Neural crest cell (in vitro differentiated cells): ENCODE data around the gene SH3GL3. TPM values are rescaled to one million over a fixed set of nuclear protein-coding genes. Genes with fewer than 3 reads are reported as not detected.

Experiments used
- DNase-seq: peaks from one replicate; pipeline ENCODE4 v3.0.0; 2021; ENCODE audit warnings: low read depth, mixed read lengths, low spot score
- H3K27ac Mint-ChIP-seq: one replicate; pipeline ENCODE4 v1.8.0; 2021; ENCODE audit warnings: mild to moderate bottlenecking, mixed read lengths; ENCODE audit not compliant: unreplicated experiment
- H3K27me3 Mint-ChIP-seq: 2 replicates; pipeline ENCODE4 v1.8.0; 2021; ENCODE audit warnings: low read depth, mild to moderate bottlenecking, mixed read lengths
- H3K36me3 Mint-ChIP-seq: 2 replicates; pipeline ENCODE4 v1.8.0; 2021; ENCODE audit warnings: low read depth, mild to moderate bottlenecking, mixed read lengths
- H3K4me1 Mint-ChIP-seq: 2 replicates; pipeline ENCODE4 v1.8.0; 2021; ENCODE audit warnings: mixed read lengths
- H3K4me3 Mint-ChIP-seq: one replicate; pipeline ENCODE4 v1.8.0; 2021; ENCODE audit warnings: mild to moderate bottlenecking, mixed read lengths
- H3K9me3 Mint-ChIP-seq: 2 replicates; pipeline ENCODE4 v1.8.0; 2021; ENCODE audit warnings: mixed read lengths
- total RNA-seq: library from RNA; stranded (reverse); gene quantifications from 2 replicates; pipeline ENCODE4 v1.2.1, GENCODE V29; 2021
- TF ChIP-seq, protein P1 (sequence below): fragments of 200-600 bp; sonication (generic); conservative IDR thresholded peaks from 2 replicates; pipeline ENCODE4 v1.5.0; 2021; ENCODE audit warnings: antibody characterized with exemption, mild to moderate bottlenecking

Gene SH3GL3
- total RNA-seq, 1 donor from 2014 or later: 1.4 TPM

GRCh38 chr15:83435782-83436181 lies 11.4 kb upstream of the SH3GL3 start:
- peaks cover 9% of the 10 kb centered on the region for H3K27me3 Mint-ChIP-seq
- TF ChIP-seq, protein P1, sequence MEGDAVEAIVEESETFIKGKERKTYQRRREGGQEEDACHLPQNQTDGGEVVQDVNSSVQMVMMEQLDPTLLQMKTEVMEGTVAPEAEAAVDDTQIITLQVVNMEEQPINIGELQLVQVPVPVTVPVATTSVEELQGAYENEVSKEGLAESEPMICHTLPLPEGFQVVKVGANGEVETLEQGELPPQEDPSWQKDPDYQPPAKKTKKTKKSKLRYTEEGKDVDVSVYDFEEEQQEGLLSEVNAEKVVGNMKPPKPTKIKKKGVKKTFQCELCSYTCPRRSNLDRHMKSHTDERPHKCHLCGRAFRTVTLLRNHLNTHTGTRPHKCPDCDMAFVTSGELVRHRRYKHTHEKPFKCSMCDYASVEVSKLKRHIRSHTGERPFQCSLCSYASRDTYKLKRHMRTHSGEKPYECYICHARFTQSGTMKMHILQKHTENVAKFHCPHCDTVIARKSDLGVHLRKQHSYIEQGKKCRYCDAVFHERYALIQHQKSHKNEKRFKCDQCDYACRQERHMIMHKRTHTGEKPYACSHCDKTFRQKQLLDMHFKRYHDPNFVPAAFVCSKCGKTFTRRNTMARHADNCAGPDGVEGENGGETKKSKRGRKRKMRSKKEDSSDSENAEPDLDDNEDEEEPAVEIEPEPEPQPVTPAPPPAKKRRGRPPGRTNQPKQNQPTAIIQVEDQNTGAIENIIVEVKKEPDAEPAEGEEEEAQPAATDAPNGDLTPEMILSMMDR: no peak
- no peaks in the 10 kb centered on the region for H3K4me1 Mint-ChIP-seq
- H3K9me3 Mint-ChIP-seq: no peaks in the 10 kb centered on the region
- H3K36me3 Mint-ChIP-seq: no peaks in the 10 kb centered on the region
- no peak overlapping the region for H3K4me3 Mint-ChIP-seq
- DNase-seq: no peak
- no peak overlapping the region for H3K27ac Mint-ChIP-seq

GRCh38 chr15:83436513-83437158 lies 10.5 kb upstream of the SH3GL3 start:
- H3K27me3 Mint-ChIP-seq: peaks cover 7% of the 10 kb centered on the region
- no peak overlapping the region for H3K27ac Mint-ChIP-seq
- H3K4me1 Mint-ChIP-seq: no peaks in the 10 kb centered on the region
- TF ChIP-seq, protein P1: peak; percentile 75
- no peaks in the 10 kb centered on the region for H3K36me3 Mint-ChIP-seq
- DNase-seq: peak; percentile 35
- H3K4me3 Mint-ChIP-seq: no peak overlapping the region
- H3K9me3 Mint-ChIP-seq: no peaks in the 10 kb centered on the region

DNA sequence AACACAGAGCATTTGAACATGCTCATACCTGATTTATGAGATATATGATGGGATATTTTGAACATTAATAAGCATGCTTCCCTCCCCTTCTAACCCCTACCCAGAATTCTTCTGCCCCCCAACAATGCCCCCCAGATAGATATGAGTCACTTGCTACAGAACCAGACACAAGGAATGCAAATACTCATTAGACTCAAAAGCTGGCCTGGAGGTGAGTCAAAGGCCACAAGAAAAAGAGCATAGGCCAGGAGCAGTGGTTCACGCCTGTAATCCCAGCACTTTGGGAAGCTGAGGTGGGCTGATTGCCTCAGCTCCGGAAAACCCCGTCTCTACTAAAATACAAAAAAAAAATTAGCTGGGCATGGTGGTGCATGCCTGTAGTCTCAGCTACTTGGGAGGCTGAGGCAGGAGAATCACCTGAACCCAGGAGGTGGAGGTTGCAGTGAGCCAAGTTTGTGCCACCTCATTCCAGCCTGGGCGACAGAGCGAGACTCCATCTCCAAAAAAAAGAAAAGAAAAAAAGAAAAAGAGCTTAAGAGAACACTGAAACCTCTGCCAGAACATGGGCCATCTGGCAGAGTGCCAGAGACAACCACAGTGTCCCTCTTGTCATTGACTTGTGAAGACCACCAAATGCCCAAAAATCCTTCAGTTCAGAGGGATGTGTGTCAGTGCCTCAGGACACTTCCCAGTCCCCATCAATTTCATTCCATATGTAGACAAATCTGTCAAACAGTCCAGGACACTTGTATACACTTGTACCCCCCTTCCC lies 3.9 kb upstream of the SH3GL3 start:
- Mint-ChIP-seq H3K4me3 (no peak overlapping the region), H3K36me3 (no peaks in the 10 kb centered on the region), H3K27ac (no peak overlapping the region)

DNA sequence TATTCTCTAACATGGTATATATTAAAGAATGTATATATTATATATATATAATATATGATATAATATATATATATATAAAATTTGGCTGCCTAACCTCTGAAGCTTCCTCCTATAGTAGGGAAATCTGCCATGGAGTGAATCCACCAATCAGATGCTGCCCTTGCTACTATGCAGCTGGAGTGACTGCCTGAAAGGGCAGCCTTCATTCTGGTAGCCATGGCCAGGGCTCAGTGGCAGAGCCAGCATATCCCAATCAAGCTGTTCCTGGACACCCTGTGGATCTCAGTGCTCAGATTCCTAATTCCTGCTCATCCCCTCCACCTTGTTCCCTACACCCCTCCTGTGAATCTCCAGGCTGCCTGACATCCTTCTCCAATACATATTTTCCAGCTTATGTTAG lies 2.2 kb upstream of the SH3GL3 start:
- H3K4me3 Mint-ChIP-seq: peak overlapping the region; percentile 68

More for the DNA sequence above, 3.9 kb upstream of the SH3GL3 start:
- H3K9me3 Mint-ChIP-seq: no peaks in the 10 kb centered on the region
- no peak for DNase-seq
- TF ChIP-seq, protein P1: no peak
- H3K4me1 Mint-ChIP-seq: peaks cover 18% of the 10 kb centered on the region
- peaks cover 26% of the 10 kb centered on the region for H3K27me3 Mint-ChIP-seq

DNA sequence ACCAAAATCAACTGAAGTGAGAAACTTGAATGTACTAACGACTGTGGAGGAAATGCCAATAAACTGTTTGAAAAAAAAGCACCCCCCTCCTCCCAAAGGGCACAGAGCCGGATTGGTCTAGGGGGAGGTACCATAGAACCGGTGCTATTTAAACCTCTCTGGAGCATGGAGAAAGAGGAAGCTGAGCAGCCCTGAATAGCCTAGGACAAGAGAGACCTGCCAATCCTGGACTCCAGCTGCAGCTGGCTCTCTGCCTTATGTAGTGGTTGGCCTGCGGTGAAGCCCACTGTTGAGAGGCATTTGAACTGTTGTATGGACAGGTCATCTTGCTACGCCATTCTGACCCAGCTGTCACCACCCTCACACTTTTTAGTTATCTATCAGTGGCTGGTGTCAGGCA lies 1.5 kb upstream of the SH3GL3 start:
- Mint-ChIP-seq H3K4me3 (peak overlapping the region; percentile 68), H3K4me1 (peaks cover 19% of the 10 kb centered on the region), H3K27ac (no peak overlapping the region), H3K27me3 (peaks cover 47% of the 10 kb centered on the region), H3K36me3 (no peaks in the 10 kb centered on the region), H3K9me3 (no peaks in the 10 kb centered on the region)
- no peak for DNase-seq
- TF ChIP-seq, protein P1: no peak

More for the DNA sequence above, 2.2 kb upstream of the SH3GL3 start:
- Mint-ChIP-seq H3K27ac (no peak overlapping the region), H3K27me3 (peaks cover 42% of the 10 kb centered on the region), H3K9me3 (no peaks in the 10 kb centered on the region), H3K36me3 (no peaks in the 10 kb centered on the region), H3K4me1 (peaks cover 19% of the 10 kb centered on the region)
- TF ChIP-seq, protein P1: no peak
- no peak for DNase-seq
